ENCODE results near the gene DCDC2C. TPM values are rescaled to one million over a fixed set of nuclear protein-coding genes. Genes with fewer than 3 reads are reported as not detected.
A peak's percentile ranks its signal among the peaks of the same experiment; 100 is the strongest.
"Not testable (repeated sequence)": the region's sequence is repeated elsewhere in the genome, so short reads cannot be mapped to it uniquely, and the experiment has no call there.

The DCDC2C gene
- total RNA-seq = not detected

GRCh38 chr2:3703236-3703756, at the start of gene DCDC2C:
Gene DCDC2C, plus strand, starts transcription at chr2:3703575. Its CDS starts 177 bp downstream, at chr2:3703752.
- ChIA-PET POLR2A (no interaction called here), CTCF (no interaction called here)
- peaks cover 2% of the 10 kb centered on the region for H3K36me3 Mint-ChIP-seq (ENCODE audit: low read depth)
- H3K9me3 Mint-ChIP-seq = no peaks in the 10 kb centered on the region
- DNase-seq = no peak
- no peaks in the 10 kb centered on the region for H3K4me1 Mint-ChIP-seq
- H3K27ac Mint-ChIP-seq = no peak within 1 kb of the TSS
- peaks cover 29% of the 10 kb centered on the region for H3K27me3 Mint-ChIP-seq
- H3K4me3 Mint-ChIP-seq = no peak within 1 kb of the TSS

GRCh38 chr2:3654011-3654410, 49.4 kb upstream of the DCDC2C start:
- Mint-ChIP-seq H3K27me3 (no peaks in the 10 kb centered on the region), H3K36me3 (ENCODE audit: low read depth) (no peaks in the 10 kb centered on the region), H3K27ac (no peak overlapping the region), H3K4me1 (peaks cover 16% of the 10 kb centered on the region), H3K9me3 (no peaks in the 10 kb centered on the region), H3K4me3 (no peak overlapping the region)
- no peak for DNase-seq
- ChIA-PET POLR2A (no interaction called here), CTCF (interaction anchor here (1.2 to 1.5 kb wide), 2 partner anchors 9 to 11 kb away, joined by 3 read pairs; no protein-coding TSS in a partner anchor)

GRCh38 chr2:3654531-3655225, 48.7 kb upstream of the DCDC2C start:
- H3K27ac Mint-ChIP-seq = no peak overlapping the region
- H3K9me3 Mint-ChIP-seq = no peaks in the 10 kb centered on the region
- peaks cover 16% of the 10 kb centered on the region for H3K4me1 Mint-ChIP-seq
- H3K27me3 Mint-ChIP-seq = no peaks in the 10 kb centered on the region
- CTCF ChIA-PET = no interaction called here
- no peaks in the 10 kb centered on the region for H3K36me3 Mint-ChIP-seq (ENCODE audit: low read depth)
- POLR2A ChIA-PET = no interaction called here
- no peak overlapping the region for H3K4me3 Mint-ChIP-seq
- no peak for DNase-seq

GRCh38 chr2:3655871-3656761, 47.3 kb upstream of the DCDC2C start:
- ChIA-PET POLR2A (no interaction called here), CTCF (no interaction called here)
- Mint-ChIP-seq H3K4me3 (no peak overlapping the region), H3K27me3 (no peaks in the 10 kb centered on the region), H3K9me3 (peaks cover 2% of the 10 kb centered on the region), H3K36me3 (ENCODE audit: low read depth) (no peaks in the 10 kb centered on the region), H3K27ac (no peak overlapping the region), H3K4me1 (peaks cover 15% of the 10 kb centered on the region)
- DNase-seq = no peak

- CTCF ChIA-PET = no interaction called here
- H3K36me3 Mint-ChIP-seq (ENCODE audit: low read depth) = no peaks in the 10 kb centered on the region
- no peaks in the 10 kb centered on the region for H3K27me3 Mint-ChIP-seq
- H3K9me3 Mint-ChIP-seq = peaks cover 2% of the 10 kb centered on the region
- no peak overlapping the region for H3K27ac Mint-ChIP-seq
- POLR2A ChIA-PET = no interaction called here
- peaks cover 7% of the 10 kb centered on the region for H3K4me1 Mint-ChIP-seq
- no peak overlapping the region for H3K4me3 Mint-ChIP-seq
- no peak for DNase-seq
These were observed 46.3 kb upstream of the DCDC2C start for GRCh38 chr2:3656762-3657721.

- ChIA-PET POLR2A (no interaction called here), CTCF (no interaction called here)
- H3K9me3 Mint-ChIP-seq = peaks cover 2% of the 10 kb centered on the region
- no peaks in the 10 kb centered on the region for H3K27me3 Mint-ChIP-seq
- peaks cover 3% of the 10 kb centered on the region for H3K4me1 Mint-ChIP-seq
- no peaks in the 10 kb centered on the region for H3K36me3 Mint-ChIP-seq (ENCODE audit: low read depth)
- H3K4me3 Mint-ChIP-seq = no peak within 1 kb of the TSS
- no peak within 1 kb of the TSS for H3K27ac Mint-ChIP-seq
- no peak for DNase-seq
These were observed 45.5 kb upstream of the DCDC2C start, which contains the start of gene ALLC for GRCh38 chr2:3657881-3658280. Gene ALLC, plus strand, starts transcription at chr2:3658200. Its CDS starts 12,958 bp downstream, at chr2:3671158.

- Mint-ChIP-seq H3K27ac (no peak overlapping the region), H3K9me3 (peaks cover 2% of the 10 kb centered on the region), H3K4me3 (no peak overlapping the region), H3K4me1 (peaks cover 3% of the 10 kb centered on the region), H3K27me3 (peaks cover 3% of the 10 kb centered on the region), H3K36me3 (ENCODE audit: low read depth) (no peaks in the 10 kb centered on the region)
- ChIA-PET POLR2A (no interaction called here), CTCF (no interaction called here)
- no peak for DNase-seq
These were observed 43.6 kb upstream of the DCDC2C start for GRCh38 chr2:3659447-3660432.

GRCh38 chr2:3660640-3661039, 42.7 kb upstream of the DCDC2C start:
- DNase-seq; CTCF ChIA-PET; H3K4me3 Mint-ChIP-seq; H3K9me3 Mint-ChIP-seq; H3K4me1 Mint-ChIP-seq; POLR2A ChIA-PET; H3K36me3 Mint-ChIP-seq (ENCODE audit: low read depth); H3K27me3 Mint-ChIP-seq: not testable (repeated sequence)
- peak overlapping the region; percentile 68 for H3K27ac Mint-ChIP-seq

- H3K4me3 Mint-ChIP-seq = no peak overlapping the region
- H3K9me3 Mint-ChIP-seq = peaks cover 2% of the 10 kb centered on the region
- no peak for DNase-seq
- H3K4me1 Mint-ChIP-seq = peaks cover 3% of the 10 kb centered on the region
- H3K36me3 Mint-ChIP-seq (ENCODE audit: low read depth) = no peaks in the 10 kb centered on the region
- ChIA-PET POLR2A (no interaction called here), CTCF (interaction anchor here (1.3 kb wide), 1 partner anchor 9 kb away, joined by 4 read pairs; no protein-coding TSS in a partner anchor)
- no peak overlapping the region for H3K27ac Mint-ChIP-seq
- peaks cover 3% of the 10 kb centered on the region for H3K27me3 Mint-ChIP-seq
These were observed 42.2 kb upstream of the DCDC2C start for GRCh38 chr2:3661149-3661660.

GRCh38 chr2:3662239-3662638, 41.1 kb upstream of the DCDC2C start:
- H3K4me3 Mint-ChIP-seq = no peak overlapping the region
- no peaks in the 10 kb centered on the region for H3K36me3 Mint-ChIP-seq (ENCODE audit: low read depth)
- DNase-seq = no peak
- peaks cover 2% of the 10 kb centered on the region for H3K9me3 Mint-ChIP-seq
- ChIA-PET CTCF (interaction anchor here (1.3 kb wide), 1 partner anchor 10 kb away, joined by 4 read pairs; no protein-coding TSS in a partner anchor), POLR2A (no interaction called here)
- H3K27me3 Mint-ChIP-seq = peaks cover 3% of the 10 kb centered on the region
- H3K4me1 Mint-ChIP-seq = peaks cover 3% of the 10 kb centered on the region
- no peak overlapping the region for H3K27ac Mint-ChIP-seq

GRCh38 chr2:3664118-3664517, 39.3 kb upstream of the DCDC2C start:
- Mint-ChIP-seq H3K27ac (no peak overlapping the region), H3K27me3 (peaks cover 3% of the 10 kb centered on the region), H3K36me3 (ENCODE audit: low read depth) (no peaks in the 10 kb centered on the region), H3K4me3 (no peak overlapping the region), H3K9me3 (peaks cover 2% of the 10 kb centered on the region), H3K4me1 (peaks cover 3% of the 10 kb centered on the region)
- DNase-seq = no peak
- CTCF ChIA-PET = no interaction called here
- POLR2A ChIA-PET = interaction anchor here (0.7 kb wide), 1 partner anchor 159 kb away, joined by 3 read pairs; no protein-coding TSS in a partner anchor
